Spinal cord (tissue), 10 donors: ENCODE measurements around the gene GRAP2. TPM values are rescaled to one million over a fixed set of nuclear protein-coding genes. Genes with fewer than 3 reads are reported as not detected.
A peak's percentile ranks its signal among the peaks of the same experiment; 100 is the strongest.

ENCODE experiments used
- DNase-seq, 6 donors: peaks; one replicate each; pipeline versions ENCODE4 v3.0.0 to v3.0.0-alpha.2; 2013 to 2015; ENCODE audit warnings: low spot score in 6 of 6, low read depth in 4 of 6
- H3K27ac ChIP-seq: one replicate; pipeline ENCODE4 v1.5.1; 2013; ENCODE audit warnings: low read depth, low read length, control low read depth
- H3K27me3 ChIP-seq: one replicate; pipeline ENCODE4 v1.6.1; 2013; ENCODE audit warnings: low read length; ENCODE audit not compliant: control insufficient read depth, insufficient read depth
- H3K36me3 ChIP-seq: one replicate; pipeline ENCODE4 v1.6.1; 2013; ENCODE audit warnings: low read length; ENCODE audit not compliant: control insufficient read depth, insufficient read depth
- H3K4me1 ChIP-seq: one replicate; pipeline ENCODE4 v1.6.1; 2013; ENCODE audit warnings: low read length; ENCODE audit not compliant: control insufficient read depth, insufficient read depth
- H3K4me3 ChIP-seq: one replicate; pipeline ENCODE4 v1.5.1; 2013; ENCODE audit warnings: low read depth, low read length, control low read depth
- H3K9me3 ChIP-seq: one replicate; pipeline ENCODE4 v1.6.1; 2013; ENCODE audit warnings: low read length; ENCODE audit not compliant: control insufficient read depth, insufficient read depth
- WGBS: methylation state at CpG from one replicate; pipeline ENCODE4 v1.1.5; 2013; ENCODE audit warnings: missing lambda C conversion rate; ENCODE audit not compliant: insufficient coverage; 5-methylcytosine and 5-hydroxymethylcytosine counted together
- polyA plus RNA-seq, 2 donors: library from polyadenylated mRNA; unstranded; fragments of 120-200 nt; gene quantifications; one replicate each; pipeline ENCODE4 v1.2.1, GENCODE V29; 2013; ENCODE audit not compliant: insufficient read length in 2 of 2
- total RNA-seq, 2 donors: library from RNA; depleted of rRNA in 1 of 2; stranded (reverse); fragments of 120-200 nt in 1 of 2; fragments of >200 nt in 1 of 2; gene quantifications; one replicate each; pipeline versions ENCODE4 v1.2.3 to v1.2.4, GENCODE V29; 2013 to 2014
- donor health status: healthy.

The GRAP2 gene
- total and polyA plus RNA-seq, 4 donors: 0.48 to 1.8 (median 0.73) TPM

DNA sequence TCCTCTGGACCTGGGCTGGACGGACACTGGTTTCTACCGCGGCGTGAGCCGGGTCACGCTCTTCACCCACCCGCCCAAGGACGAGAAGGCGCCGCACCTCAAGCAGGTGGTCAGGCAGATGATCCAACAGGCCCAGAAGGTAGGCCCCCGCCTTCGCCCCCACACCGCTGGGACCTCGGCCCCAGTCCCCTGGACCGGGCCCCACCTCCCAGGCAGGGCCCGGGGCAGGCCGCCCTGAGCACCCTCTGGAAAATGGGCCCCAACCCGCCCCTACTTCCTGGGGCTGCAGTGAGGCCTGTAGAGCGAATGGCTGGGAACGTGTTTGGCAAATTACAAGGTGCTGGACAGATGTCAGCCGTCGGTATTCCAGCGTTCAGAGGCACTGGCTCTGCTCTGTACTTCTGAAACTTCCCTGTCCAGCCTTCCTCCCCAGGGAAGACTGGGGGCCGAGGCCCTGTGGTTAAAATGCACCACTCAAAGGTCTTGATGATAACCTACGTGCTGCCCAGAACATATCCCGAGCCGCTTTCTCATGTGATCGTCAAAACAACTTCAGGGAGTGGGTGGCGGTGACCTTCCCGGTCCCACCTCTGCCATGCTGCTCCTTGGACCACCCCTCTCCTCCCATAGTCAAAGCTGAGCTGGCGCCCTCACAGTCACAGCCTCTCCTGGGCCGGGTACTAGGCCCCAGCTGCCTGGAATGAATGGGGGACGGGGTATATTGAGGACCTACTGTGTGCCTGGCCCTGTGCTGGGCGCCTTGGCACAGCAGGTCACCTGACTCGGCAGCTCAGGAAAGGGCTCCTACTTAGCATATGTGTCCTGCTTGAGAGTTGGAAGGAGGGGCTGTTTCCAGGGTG is 94.7 kb downstream of the GRAP2 start:
- peak overlapping the region; percentile 16 for H3K4me3 ChIP-seq
- no peaks in the 10 kb centered on the region for H3K36me3 ChIP-seq
- WGBS: 67% methylated on average over 33 of the region's 35 CpGs
- H3K27me3 ChIP-seq: peaks cover 23% of the 10 kb centered on the region
- no peaks in the 10 kb centered on the region for H3K9me3 ChIP-seq
- no peak for DNase-seq
- peak overlapping the region; percentile 88 for H3K27ac ChIP-seq
- H3K4me1 ChIP-seq: peaks cover 34% of the 10 kb centered on the region

DNA sequence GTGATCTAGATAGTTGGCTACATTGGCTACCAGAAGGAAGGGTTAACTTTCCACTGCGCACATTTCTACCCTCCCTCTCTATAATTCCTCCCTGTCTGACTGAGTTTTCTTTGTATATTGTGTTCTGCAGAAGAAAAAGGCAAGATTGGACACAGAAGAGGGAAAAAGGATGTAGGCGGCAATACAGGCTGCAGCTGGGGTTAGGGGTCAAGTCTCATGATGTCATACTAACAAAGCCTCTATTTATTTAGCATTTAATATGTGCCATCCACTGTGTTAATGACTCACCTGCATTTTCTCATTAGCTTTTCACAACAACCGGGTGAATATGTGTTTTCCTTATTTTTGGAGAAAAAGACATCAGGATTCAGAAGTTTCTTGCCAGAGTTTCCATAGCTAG is 95.8 kb downstream of the GRAP2 start:
- H3K27ac ChIP-seq: peak overlapping the region; percentile 88
- no peaks in the 10 kb centered on the region for H3K9me3 ChIP-seq
- H3K27me3 ChIP-seq: peaks cover 23% of the 10 kb centered on the region
- H3K4me1 ChIP-seq: peaks cover 36% of the 10 kb centered on the region
- no peaks in the 10 kb centered on the region for H3K36me3 ChIP-seq
- no CpG with 5 or more reads among the region's 3 CpGs for WGBS
- DNase-seq: peak in 1 of 6 donors; percentile 29
- H3K4me3 ChIP-seq: no peak overlapping the region

DNA sequence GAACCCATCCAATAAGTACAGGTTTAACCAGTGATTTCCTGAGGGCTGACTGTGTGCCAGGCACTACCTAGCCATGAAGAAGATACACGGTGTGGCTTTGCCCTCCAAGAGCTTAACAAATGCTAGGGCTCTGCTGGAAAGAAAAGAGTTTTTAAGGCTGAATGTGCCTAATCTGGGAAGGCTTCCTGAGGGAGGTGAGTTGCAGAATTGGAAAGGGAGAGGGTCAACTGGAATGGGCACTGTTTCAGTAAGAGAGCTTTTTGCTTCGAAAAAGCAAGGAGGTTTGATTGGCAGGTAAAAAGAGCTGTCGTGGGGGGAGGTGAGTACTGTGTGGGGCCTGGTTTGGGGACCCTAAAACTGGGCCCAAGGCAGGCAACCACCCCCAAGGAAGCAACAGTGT is 96.5 kb downstream of the GRAP2 start:
- no peak for DNase-seq
- Histone ChIP-seq H3K9me3 (no peaks in the 10 kb centered on the region), H3K27me3 (peaks cover 23% of the 10 kb centered on the region), H3K36me3 (no peaks in the 10 kb centered on the region), H3K4me3 (no peak overlapping the region), H3K27ac (peak overlapping the region; percentile 88), H3K4me1 (peaks cover 43% of the 10 kb centered on the region)
- 93% methylated on average over 2 of the region's 3 CpGs for WGBS

DNA sequence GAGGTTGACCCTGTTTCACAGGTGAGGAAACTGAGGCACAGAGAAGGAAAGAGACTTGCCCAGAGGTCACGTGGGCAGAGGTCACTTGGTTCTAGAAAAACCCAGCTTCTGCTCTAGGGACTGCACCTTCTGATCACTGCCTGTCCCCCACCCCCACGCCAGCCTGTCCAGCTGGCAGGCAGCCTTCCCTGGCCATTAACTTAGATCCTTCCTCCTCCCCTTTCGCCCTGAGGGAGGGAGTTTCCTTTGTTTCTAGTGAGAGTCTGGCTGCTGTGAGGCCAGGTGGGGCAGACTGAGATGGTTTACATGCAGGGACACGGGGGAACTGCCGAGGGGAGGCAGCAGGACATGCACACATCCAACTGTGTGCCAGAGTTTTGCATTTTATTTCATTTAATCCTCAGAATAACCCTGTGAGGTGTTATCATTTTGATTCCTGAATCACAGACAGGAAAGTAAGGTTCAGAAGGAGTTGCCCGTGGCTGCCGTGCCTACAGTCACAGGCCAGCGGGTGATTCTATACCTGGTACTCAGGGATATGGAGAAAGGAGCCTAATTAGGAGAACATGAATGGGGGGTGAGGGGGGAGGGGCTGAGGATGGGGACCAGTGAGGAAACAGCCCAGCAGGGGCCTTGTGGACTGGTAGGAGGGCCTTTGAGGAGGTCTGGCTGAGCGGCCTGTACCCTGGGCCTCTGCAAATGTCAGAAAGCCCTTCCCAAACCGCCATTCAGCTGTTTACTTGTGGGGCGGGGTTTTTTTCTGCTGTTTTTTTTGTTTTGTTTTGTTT is 97.2 kb downstream of the GRAP2 start:
- Histone ChIP-seq H3K4me1 (peaks cover 46% of the 10 kb centered on the region), H3K9me3 (no peaks in the 10 kb centered on the region), H3K27me3 (peaks cover 23% of the 10 kb centered on the region), H3K36me3 (no peaks in the 10 kb centered on the region), H3K4me3 (no peak overlapping the region), H3K27ac (peak overlapping the region; percentile 88)
- 51% methylated on average over 8 of the region's 11 CpGs for WGBS
- peak in 2 of 6 donors; percentile 41 to 69 for DNase-seq

DNA sequence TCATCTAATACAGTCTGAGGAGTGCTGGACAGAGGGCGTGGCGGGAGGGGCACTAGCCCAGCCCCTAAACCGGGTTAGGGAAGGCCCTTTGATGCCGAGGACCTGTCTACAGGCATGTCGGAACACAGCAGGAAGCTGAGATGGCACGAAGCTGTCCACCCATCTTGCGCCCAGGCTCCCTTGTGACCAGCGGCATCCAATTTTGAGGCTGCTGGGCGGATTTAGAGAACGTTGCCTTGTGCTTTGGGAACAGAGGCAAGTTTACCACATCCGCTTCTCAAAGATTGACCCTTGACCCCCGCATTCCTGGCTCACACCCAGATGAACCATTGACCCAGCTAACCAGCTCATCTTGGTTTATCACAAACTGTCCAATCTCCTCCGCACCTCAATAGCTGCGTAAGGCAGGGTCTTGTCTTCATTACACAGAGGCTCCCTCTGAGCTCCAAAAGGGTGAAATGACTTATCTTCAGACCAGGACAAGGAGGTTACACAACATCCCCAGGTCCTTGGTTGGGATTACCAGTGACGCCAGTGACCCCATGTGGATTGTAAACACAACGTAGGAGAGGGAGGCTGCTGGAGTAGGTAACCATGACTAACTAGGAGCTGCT is 98.4 kb downstream of the GRAP2 start:
- peaks cover 50% of the 10 kb centered on the region for H3K4me1 ChIP-seq
- no peaks in the 10 kb centered on the region for H3K9me3 ChIP-seq
- no peak for DNase-seq
- no peaks in the 10 kb centered on the region for H3K36me3 ChIP-seq
- WGBS: 81% methylated on average over 14 of the region's 16 CpGs
- peaks cover 13% of the 10 kb centered on the region for H3K27me3 ChIP-seq
- no peak overlapping the region for H3K27ac ChIP-seq
- H3K4me3 ChIP-seq: no peak overlapping the region

DNA sequence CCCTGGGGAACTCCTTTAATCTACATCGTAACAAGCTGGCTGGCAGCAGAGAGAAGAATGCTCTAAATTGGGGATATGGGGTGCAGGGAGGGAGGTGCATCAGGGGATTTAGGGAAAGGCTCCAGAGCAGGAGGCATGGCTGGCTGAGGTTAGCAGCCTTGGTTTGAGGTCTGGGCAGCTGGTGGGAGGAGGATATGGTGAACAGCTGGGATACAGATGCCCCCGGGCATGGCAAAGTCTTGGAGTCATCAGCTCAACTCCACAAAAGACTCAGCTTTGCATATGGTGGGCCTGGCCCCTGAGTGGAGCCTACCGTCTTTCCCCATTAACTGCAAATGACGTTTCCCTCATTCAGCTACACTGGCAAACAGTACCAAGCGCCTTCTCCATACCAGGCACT is 99.3 kb downstream of the GRAP2 start:
- H3K4me3 ChIP-seq: no peak overlapping the region
- peaks cover 10% of the 10 kb centered on the region for H3K27me3 ChIP-seq
- no peaks in the 10 kb centered on the region for H3K36me3 ChIP-seq
- no peak overlapping the region for H3K27ac ChIP-seq
- DNase-seq: no peak
- peaks cover 46% of the 10 kb centered on the region for H3K4me1 ChIP-seq
- WGBS: 86% methylated on average over 4 of the region's 5 CpGs
- no peaks in the 10 kb centered on the region for H3K9me3 ChIP-seq

DNA sequence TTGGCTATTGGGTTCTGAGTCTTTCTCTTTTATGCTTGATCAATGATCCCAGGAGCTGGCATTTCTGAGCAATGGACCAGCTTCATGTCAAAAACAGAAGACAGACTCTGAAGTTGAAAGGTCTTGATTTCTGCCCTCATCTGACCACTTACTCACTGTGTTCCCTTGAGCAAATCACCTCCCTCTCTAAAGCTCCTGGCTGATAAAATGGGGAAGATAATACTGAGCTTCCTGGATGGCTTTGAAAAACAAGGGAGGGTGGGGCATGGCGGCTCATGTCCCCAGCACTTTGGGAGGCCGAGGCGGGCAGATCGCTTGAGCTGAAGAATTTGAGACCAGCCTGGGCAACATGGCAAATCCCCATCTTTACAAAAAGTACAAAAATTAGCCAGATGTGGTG is 100.2 kb downstream of the GRAP2 start:
- peaks cover 46% of the 10 kb centered on the region for H3K4me1 ChIP-seq
- no peak overlapping the region for H3K4me3 ChIP-seq
- H3K27ac ChIP-seq: no peak overlapping the region
- H3K36me3 ChIP-seq: no peaks in the 10 kb centered on the region
- no peak for DNase-seq
- H3K27me3 ChIP-seq: peaks cover under 1% of the 10 kb centered on the region
- no peaks in the 10 kb centered on the region for H3K9me3 ChIP-seq
- WGBS: 100% methylated on average over 1 of the region's 4 CpGs

DNA sequence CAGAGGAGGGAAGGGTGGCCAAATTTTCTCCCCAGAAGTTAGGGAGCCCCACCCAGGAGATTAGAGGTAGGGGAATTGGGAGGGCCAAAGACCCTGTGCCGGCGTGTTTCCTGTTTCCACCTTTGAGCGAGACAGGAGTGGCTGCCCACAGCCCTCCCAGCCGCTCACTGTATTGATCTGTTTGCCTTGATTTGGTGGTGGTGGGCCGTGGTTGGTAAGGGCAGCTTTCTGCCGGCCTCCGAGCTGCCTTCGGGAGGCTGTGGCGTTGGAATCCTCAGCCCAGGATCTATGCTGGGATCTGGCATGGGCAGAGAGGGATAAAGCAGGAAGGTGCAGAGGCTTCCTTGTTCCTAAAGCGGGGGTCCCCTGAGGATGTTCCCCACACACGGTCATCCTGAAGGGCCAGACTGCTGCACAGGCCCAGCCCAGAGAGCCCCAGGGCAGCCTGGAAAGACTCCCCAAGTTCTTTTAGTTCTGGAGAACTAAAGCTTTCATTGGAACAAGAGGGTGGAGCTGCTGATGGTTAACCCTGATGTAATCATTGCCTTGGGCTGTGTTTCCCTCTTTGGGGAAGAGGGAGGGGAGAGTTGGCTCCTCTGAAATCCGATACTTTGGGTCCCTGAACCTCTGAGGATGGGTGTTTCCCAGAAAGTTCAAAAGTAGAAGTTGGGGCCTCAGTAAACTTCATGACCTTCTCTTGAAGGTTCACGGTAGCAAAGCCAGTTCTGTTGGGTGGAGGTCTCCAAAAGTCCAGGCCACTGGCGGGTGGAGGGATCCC is 101.1 kb downstream of the GRAP2 start:
- H3K4me1 ChIP-seq: peaks cover 49% of the 10 kb centered on the region
- WGBS: 74% methylated on average over 12 of the region's 14 CpGs
- no peak for DNase-seq

More for the DNA sequence above, 101.1 kb downstream of the GRAP2 start:
- Histone ChIP-seq H3K27ac (peak overlapping the region; percentile 40), H3K36me3 (no peaks in the 10 kb centered on the region), H3K27me3 (no peaks in the 10 kb centered on the region), H3K9me3 (no peaks in the 10 kb centered on the region), H3K4me3 (no peak overlapping the region)
